ENCODE measurements around the gene POLA2.

The POLA2 gene

GRCh38 chr11:65304613-65305012, 42.9 kb downstream of the POLA2 start:
- DNase-seq (ENCODE audit: insufficient read length, low spot score) = no peak

DNA sequence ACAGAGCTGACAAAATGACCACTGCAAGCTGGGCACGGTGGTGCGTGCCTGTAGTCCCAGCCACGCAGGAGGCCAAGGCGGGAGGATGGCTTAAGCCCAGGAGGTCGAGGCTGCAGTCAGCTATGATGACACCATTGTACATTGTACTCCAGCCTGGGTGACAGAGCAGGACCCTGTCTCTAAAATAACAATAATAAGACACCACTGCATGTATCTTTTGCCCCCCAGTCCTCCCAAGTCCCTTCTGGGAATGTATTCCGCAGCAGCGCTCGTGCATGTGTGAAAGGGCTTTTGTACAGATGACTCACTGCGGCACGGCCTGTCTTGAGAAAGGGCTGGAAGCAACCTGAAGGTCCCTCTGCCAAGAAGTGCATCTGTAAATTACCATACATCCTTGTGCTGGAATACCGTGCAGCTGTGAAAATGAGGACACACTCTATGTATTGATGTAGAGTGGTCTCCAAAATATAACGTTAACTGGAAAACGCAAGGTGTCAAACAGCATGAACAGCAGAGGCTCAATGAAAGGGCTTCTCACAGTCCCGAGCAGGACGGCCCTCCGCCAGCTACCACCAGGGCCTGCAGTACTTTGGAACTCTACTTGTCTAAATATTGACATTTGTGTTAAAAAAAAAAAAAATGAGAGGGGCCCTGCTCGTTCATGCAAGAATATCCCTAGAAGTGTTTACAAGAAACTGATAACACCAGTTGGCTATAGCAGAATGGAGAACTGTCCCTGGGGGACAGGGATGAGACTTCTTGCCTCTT, 43.9 kb downstream of the POLA2 start:
- FAIRE-seq (no peak), DNase-seq (ENCODE audit: insufficient read length, low spot score) (no peak)

More at GRCh38 chr11:65304613-65305012, 42.9 kb downstream of the POLA2 start:
- FAIRE-seq = no peak

- DNase-seq (ENCODE audit: insufficient read length, low spot score) (no peak), FAIRE-seq (no peak)
These were observed 45.8 kb downstream of the POLA2 start for GRCh38 chr11:65307298-65308229.

- no peak for DNase-seq (ENCODE audit: insufficient read length, low spot score)
- FAIRE-seq = no peak
These were observed 46.6 kb downstream of the POLA2 start for GRCh38 chr11:65308281-65308891.

DNA sequence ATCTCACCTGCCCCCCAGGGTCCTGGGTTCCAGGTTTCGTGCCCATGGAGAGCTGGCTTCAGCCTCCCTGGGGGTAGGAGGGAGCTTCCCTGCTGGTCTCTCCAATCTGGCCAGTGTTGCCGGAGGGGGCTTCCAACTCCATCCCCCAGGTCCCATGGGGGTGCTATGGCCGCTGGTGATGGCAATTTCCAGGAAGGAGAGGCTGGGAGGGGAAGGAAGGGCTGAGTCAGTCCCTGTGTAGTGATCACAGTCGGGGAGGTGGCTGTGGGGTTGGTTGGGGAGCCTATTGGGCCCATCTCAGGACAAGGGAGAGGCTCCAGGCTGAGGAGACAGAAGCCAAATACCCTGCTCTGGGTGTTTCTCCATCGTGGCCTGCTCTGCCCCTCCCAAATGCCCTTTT, 47.2 kb downstream of the POLA2 start:
- no peak for FAIRE-seq
- no peak for DNase-seq (ENCODE audit: insufficient read length, low spot score)

DNA sequence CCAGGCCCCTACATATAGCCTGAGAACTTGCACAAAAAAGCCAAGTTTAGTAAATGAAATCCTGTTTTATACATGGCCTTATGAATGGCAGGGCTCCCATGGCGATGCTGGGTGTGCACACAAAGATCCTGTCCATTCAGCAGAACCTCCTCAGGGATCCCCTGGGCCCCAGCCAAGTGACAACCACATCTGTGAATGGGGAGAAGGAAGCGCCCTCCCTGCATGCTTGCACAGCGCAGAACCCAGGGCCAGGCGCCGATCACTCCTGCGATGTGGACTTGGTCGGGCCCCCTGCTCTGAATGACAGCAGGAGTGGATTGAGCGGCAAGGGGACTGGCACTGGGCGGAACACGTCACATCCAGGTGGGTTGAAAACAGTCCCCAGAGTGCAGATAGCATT, 48.5 kb downstream of the POLA2 start:
- no peak for FAIRE-seq
- no peak for DNase-seq (ENCODE audit: insufficient read length, low spot score)

DNA sequence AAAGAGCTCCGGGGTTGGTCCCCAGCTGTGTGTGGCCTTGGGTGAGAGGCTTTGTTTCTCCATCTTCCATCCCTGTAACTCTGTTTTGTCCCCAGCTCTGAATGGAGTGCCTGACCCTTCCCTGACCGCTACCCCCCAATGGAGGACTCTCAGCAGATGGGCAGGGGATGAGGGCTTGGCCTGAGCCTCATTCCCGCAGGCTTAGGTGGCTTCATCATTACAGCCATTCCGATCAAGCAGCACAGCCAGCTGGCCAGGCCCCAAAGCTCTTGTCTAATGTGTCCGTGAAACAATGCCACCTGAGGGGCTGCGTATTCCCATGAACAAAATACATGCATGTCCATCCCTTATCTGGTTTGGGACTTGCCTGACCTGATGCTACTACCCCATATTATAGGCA, 49.0 kb downstream of the POLA2 start:
- DNase-seq (ENCODE audit: insufficient read length, low spot score) = no peak
- no peak for FAIRE-seq

DNA sequence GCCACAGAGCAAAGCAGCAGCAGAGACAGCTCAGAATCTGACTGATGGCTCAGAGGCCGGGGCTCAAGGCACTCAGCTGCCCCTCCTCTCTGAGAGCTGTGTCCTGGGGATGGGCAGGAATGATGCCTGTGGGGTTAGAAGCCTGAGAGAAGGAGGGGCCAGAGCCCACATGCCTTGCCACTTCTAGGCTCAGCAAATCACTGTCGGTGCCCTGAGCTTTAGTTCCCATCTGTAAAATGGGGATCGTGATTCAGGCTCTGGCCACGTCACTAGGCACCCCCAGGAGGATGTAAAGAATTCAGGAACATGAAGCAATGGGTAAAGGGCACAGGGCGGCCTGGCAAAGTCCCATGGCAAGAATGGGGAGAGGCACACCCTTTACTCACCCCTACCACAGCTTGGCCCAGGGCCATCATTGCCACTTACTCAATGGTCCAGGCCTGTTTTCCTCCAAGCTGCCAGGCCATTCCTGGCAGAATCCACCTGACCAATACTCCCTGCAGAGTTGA, 49.5 kb downstream of the POLA2 start:
- no peak for FAIRE-seq

DNA sequence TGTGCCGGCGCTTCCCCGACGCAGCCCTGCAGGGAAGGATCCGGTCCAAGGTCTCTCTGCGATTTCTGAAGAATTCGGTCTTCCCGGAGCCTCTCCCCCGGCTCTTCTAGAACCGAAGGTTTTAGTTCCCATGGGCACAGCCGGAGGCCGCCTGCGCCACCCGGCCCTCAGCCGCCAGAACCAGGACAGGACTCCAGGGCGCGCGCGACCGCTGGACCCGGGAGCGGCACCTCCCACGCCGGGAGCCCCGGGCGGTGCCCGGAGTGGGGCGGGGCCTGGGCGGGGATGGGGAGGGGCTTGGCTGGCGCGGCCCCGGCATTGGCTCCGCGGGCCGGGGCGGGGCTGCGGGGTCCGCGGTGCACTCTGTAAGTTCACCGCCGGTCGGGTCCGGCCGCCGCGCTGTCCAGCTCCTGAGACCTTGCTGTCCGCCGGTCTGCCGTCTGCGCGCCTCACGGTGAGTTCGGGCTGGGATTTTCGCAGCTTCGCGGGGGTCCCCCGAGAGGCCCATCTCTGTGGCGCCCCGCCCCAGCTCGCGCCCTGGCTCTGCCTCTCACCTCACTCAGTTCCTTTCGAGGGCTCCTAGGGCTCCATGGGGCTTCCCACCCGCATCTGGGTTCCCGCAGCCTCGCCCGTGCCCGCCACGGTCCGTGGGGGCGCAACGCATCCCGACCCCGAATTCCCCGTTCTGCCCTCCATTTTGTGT, 52.9 kb downstream of the POLA2 start, which contains the start of gene CDC42EP2:
CDC42EP2 (plus strand) TSS at position 366 of the 703 bp plus-strand sequence. CDS start 6,033 bp downstream, outside the sequence.
- FAIRE-seq (no peak), DNase-seq (ENCODE audit: insufficient read length, low spot score) (peak; percentile 91)

More for the DNA sequence above, 49.5 kb downstream of the POLA2 start:
- no peak for DNase-seq (ENCODE audit: insufficient read length, low spot score)

DNA sequence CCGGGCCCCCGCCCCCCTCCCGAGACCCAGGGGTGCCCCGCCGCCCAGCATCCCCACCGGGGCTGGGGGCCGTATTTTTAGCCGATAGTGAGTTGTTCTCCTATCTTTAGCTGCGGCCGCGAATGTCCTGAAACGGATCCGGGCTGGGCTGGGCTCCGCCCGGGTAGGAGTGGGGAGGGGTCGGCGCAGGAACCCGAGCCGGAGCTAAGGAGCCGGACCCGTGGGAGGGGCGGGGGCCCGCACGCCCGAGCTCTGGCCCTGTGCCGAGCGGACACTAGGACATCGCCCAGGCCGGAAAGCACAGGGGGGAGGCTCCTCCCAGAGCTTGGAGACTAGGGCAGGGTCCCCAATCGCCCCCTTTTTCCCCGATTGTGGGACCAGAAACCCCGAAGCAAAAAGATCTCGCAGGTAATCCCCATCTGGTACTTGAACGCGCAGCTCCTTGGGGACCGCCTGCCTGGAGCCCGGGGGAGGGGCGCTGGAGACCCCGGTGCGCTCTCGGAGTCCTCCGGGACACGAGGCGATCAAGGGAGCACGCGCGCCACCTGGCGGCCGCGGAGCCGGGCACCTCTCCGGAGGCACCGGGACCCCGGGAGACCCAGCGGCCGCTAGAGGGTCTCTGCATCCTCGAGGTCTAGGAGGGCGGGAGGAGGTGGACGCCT, 53.6 kb downstream of the POLA2 start:
- FAIRE-seq (no peak), DNase-seq (ENCODE audit: insufficient read length, low spot score) (peak; percentile 88)

DNA sequence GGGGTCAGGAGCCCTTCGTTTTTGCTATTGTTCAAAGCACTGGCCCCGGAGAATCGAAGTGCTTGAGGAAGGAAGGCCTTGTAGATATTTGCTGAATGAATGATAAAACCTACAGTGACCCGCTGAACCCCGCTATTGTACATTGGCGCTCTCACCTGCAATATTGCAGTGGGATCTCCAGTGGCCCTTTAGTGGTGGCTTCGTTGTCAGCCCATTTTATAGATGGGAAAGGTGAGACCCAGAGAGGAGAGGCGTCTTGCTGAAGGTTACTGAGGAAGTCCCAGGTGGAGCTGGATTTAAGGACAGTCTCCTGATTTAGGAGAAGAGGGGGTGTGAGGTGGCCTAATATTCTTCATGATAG, 54.1 kb downstream of the POLA2 start:
- DNase-seq (ENCODE audit: insufficient read length, low spot score) (no peak), FAIRE-seq (no peak)

DNA sequence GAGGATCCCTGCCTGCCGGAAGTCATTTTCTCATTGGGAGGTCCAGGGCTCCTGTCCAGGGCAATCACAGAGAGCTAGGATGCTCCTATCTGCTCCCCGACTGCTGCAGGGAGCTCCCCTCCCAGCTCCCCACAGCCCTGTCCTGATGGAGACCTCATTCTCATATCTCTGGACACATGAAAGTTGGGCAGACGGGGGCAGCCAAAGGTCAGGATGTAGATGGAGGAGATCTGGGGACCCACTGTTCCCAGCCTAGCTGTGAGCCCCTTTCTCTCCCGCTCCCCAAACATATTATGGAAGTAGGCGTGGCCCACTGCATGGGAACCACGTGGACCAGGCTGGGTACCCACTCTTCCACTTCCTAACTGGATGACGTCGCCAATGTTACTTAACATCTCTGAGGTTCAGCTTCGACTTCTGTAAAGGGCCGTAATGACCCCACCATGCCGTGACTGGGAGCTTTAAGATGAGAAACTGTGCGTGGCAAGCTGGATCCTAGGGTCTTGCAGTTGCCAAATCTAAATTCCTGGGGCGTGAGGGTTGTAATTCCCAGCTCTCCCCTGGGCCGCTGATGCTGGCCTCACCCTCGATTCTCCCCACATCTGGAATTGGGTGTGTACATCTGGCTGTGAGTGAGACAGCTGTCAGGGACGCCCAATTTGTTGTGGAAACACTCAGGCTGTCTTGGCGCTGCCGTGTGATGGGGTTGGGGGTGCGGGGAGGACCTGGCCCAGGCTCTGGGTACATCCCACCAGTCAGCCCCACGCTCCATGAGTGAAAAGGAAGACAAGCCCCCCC, 54.7 kb downstream of the POLA2 start:
- no peak for FAIRE-seq
- no peak for DNase-seq (ENCODE audit: insufficient read length, low spot score)

GRCh38 chr11:65317025-65317786, 55.4 kb downstream of the POLA2 start:
- FAIRE-seq = no peak
- DNase-seq (ENCODE audit: insufficient read length, low spot score) = no peak

- FAIRE-seq (no peak), DNase-seq (ENCODE audit: insufficient read length, low spot score) (no peak)
These were observed 58.8 kb downstream of the POLA2 start for GRCh38 chr11:65320386-65321075.

- FAIRE-seq = no peak
These were observed 59.3 kb downstream of the POLA2 start for GRCh38 chr11:65321076-65321475.

GRCh38 chr11:65321828-65322485, 60.2 kb downstream of the POLA2 start:
- DNase-seq (ENCODE audit: insufficient read length, low spot score) (no peak), FAIRE-seq (no peak)

More at GRCh38 chr11:65321076-65321475, 59.3 kb downstream of the POLA2 start:
- no peak for DNase-seq (ENCODE audit: insufficient read length, low spot score)

GRCh38 chr11:65323813-65324212, 62.1 kb downstream of the POLA2 start:
- FAIRE-seq (no peak), DNase-seq (ENCODE audit: insufficient read length, low spot score) (no peak)
